A549 (cell line): ENCODE measurements around the gene SOX13.

Source experiments
- BHLHE40 ChIP-seq: IDR thresholded peaks from 2 replicates; pipeline ENCODE4 v1.6.1; 2012; ENCODE audit warnings: low read depth, low read length, inconsistent platforms
- CTCF ChIP-seq: fragments of >200 bp; sonication (Bioruptor Twin); formaldehyde crosslinking; IDR thresholded peaks from 3 replicates; pipeline ENCODE4 v1.5.1; 2016
- EP300 ChIP-seq, 2 experiments: fragments of >200 bp; sonication (Bioruptor Twin); formaldehyde crosslinking; IDR thresholded peaks; 2 replicates in 1 of 2; 3 replicates in 1 of 2; pipeline ENCODE4 v1.6.1; 2016 to 2017
- JUN ChIP-seq, 2 experiments: fragments of >200 bp; sonication (Bioruptor Twin); formaldehyde crosslinking; IDR thresholded peaks; 2 replicates in 1 of 2; 3 replicates in 1 of 2; pipeline ENCODE4 v1.6.1; 2016 to 2017
- MAFK ChIP-seq: fragments of 450-650 bp; IDR thresholded peaks from 2 replicates; pipeline ENCODE4 v1.6.1; 2014; ENCODE audit not compliant: partially characterized antibody
- MAX ChIP-seq: IDR thresholded peaks from 2 replicates; pipeline ENCODE4 v1.6.1; 2012
- NFE2L2 ChIP-seq: fragments of 150-350 bp; conservative IDR thresholded peaks from 2 replicates; pipeline ENCODE4 v1.6.1; 2014; ENCODE audit warnings: low read length
- NR3C1 ChIP-seq: fragments of >200 bp; sonication (Bioruptor Twin); formaldehyde crosslinking; IDR thresholded peaks from 3 replicates; pipeline ENCODE4 v1.6.1; 2017
- POLR2A ChIP-seq: IDR thresholded peaks from 2 replicates; pipeline ENCODE4 v1.6.1; 2012; ENCODE audit warnings: mild to moderate bottlenecking, low read length
- RAD21 ChIP-seq, 2 experiments: fragments of >200 bp in 1 of 2; sonication (Bioruptor Twin) in 1 of 2; formaldehyde crosslinking in 1 of 2; IDR thresholded peaks in 1 of 2; conservative IDR thresholded peaks in 1 of 2; 2 replicates in 1 of 2; 3 replicates in 1 of 2; pipeline ENCODE4 v1.6.1; 2012 to 2018; ENCODE audit warnings: inconsistent platforms in 1 of 2
- RCOR1 ChIP-seq: fragments of 150-350 bp; IDR thresholded peaks from 2 replicates; pipeline ENCODE4 v1.6.1; 2014; ENCODE audit warnings: antibody characterized with exemption, low read length, low read depth
- REST ChIP-seq: fragments of 200-600 bp; sonication (generic); IDR thresholded peaks from 2 replicates; pipeline ENCODE4 v1.6.1; 2016; ENCODE audit warnings: antibody characterized with exemption, mild to moderate bottlenecking, moderate library complexity
- RFX5 ChIP-seq: fragments of 450-650 bp; IDR thresholded peaks from 2 replicates; pipeline ENCODE4 v1.7.1; 2014; ENCODE audit warnings: antibody characterized with exemption, mild to moderate bottlenecking, moderate library complexity
- SMC3 ChIP-seq: fragments of >200 bp; sonication (Bioruptor Twin); formaldehyde crosslinking; IDR thresholded peaks from 3 replicates; pipeline ENCODE4 v1.6.1; 2018; ENCODE audit warnings: inconsistent platforms

- TF ChIP-seq RCOR1 (no peak), CTCF (no peak), REST (no peak), NR3C1 (no peak), MAFK (no peak), SMC3 (no peak), EP300 (IDR thresholded peaks at IDR 0.05) (no peak), MAX (no peak), POLR2A (no peak), BHLHE40 (no peak), RAD21 (conservative IDR thresholded peaks at IDR 0.05 in 1 of 2, IDR thresholded peaks at IDR 0.05 in 1 of 2) (no peak), NFE2L2 (no peak), RFX5 (no peak), JUN (IDR thresholded peaks at IDR 0.05) (no peak)
These were observed 43.6 kb downstream of the SOX13 start for GRCh38 chr1:204116539-204116938.
